ENCODE measurements around the gene CCL26. TPM values are rescaled to one million over a fixed set of nuclear protein-coding genes. Genes with fewer than 3 reads are reported as not detected.
"Not testable (repeated sequence)": the region's sequence is repeated elsewhere in the genome, so short reads cannot be mapped to it uniquely, and the experiment has no call there.

CCL26 gene
- total RNA-seq, 1 donor from 2014 or later: 0.89 TPM

DNA sequence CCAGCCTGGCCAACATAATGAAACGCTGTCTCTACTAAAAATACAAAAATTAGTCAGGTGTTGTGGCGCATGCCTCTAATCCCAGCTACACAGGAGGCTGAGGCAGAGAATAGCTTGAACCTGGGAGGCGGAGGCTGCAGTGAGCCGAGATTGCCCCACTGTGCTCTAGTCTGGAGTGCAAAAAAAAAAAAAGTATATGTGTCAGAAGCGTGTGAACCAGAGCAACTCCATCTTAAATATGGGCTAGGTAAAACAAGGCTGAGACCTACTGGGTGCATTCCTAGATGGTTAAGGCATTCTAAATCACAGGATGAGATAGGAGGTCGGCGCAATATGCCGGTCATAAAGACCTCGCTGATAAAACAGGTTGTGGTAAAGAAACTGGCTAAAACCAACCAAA, 35.4 kb upstream of the CCL26 start:
- Mint-ChIP-seq H3K9me3 (peaks cover 18% of the 10 kb centered on the region), H3K4me1 (ENCODE audit: low read depth) (no peaks in the 10 kb centered on the region), H3K27ac (no peak overlapping the region), H3K36me3 (ENCODE audit: low read depth) (no peaks in the 10 kb centered on the region), H3K27me3 (ENCODE audit: low read depth) (peaks cover 2% of the 10 kb centered on the region), H3K4me3 (ENCODE audit: low read depth) (no peak overlapping the region)
- DNase-seq (ENCODE audit: low spot score): no peak
- intact Hi-C loops (cut with micrococcal nuclease): no loop called here

DNA sequence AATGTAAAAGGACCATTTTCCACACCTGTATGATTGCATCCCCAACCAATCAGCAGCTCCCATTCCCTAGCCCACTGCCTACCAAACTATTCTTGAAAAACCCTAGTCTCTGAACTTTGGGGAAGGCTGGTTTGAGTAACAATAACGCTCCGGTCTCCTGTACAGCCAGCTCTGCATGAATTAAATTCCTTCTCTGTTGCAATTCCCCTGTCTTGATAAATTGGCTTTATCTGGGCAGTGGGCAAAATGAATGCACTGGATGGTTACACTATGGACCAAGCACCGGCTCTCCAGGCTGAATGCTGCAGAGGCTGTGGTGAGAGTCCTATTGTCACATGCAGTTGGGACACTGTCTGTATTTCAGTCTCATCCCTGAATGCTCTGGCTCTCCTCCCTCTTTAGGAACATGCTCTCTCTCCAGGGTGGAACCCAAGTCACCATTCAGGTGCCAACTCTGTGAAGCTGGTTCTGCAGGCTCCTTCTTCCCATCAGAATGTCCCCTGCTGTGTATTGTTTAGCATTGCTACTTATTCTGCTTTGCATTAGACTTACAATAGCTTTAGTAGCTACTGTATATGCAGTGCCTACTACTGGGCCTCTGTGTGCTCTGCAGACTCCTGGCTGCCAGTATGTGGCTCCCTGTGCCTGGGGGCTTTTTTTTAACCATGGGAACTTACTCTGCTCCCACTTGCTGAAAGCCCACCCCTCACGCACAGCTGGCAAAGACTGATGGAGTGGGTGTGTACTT, 34.7 kb upstream of the CCL26 start:
- Mint-ChIP-seq H3K27ac (no peak overlapping the region), H3K9me3 (peaks cover 18% of the 10 kb centered on the region), H3K27me3 (ENCODE audit: low read depth) (peaks cover 1% of the 10 kb centered on the region), H3K4me1 (ENCODE audit: low read depth) (no peaks in the 10 kb centered on the region), H3K4me3 (ENCODE audit: low read depth) (no peak overlapping the region), H3K36me3 (ENCODE audit: low read depth) (no peaks in the 10 kb centered on the region)
- DNase-seq (ENCODE audit: low spot score): no peak
- intact Hi-C loops (cut with micrococcal nuclease): no loop called here

DNA sequence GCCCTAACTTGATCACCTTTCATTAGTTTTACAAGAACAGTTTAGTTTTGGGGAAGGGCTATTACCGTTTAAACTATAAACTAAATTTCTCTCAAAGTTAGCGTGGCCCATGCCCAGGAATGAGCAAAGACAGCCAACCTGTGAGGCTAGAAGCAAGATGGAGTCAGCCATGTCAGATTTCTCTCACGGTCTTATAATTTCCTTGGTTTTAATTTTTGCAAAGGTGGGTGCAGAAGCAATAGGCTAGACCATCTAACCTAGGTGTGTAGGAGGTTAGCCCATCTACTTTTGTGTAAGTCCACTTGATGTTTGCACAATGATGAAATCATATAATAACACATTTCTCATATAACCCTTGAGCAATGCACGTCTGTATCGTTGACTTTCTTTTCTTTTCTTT, 32.7 kb upstream of the CCL26 start:
- H3K27me3 Mint-ChIP-seq (ENCODE audit: low read depth): peaks cover 1% of the 10 kb centered on the region
- H3K4me1 Mint-ChIP-seq (ENCODE audit: low read depth): no peaks in the 10 kb centered on the region
- no peaks in the 10 kb centered on the region for H3K36me3 Mint-ChIP-seq (ENCODE audit: low read depth)
- DNase-seq (ENCODE audit: low spot score): no peak
- no peak overlapping the region for H3K4me3 Mint-ChIP-seq (ENCODE audit: low read depth)
- H3K27ac Mint-ChIP-seq: no peak overlapping the region
- peaks cover 18% of the 10 kb centered on the region for H3K9me3 Mint-ChIP-seq
- intact Hi-C loops (cut with micrococcal nuclease): no loop called here

DNA sequence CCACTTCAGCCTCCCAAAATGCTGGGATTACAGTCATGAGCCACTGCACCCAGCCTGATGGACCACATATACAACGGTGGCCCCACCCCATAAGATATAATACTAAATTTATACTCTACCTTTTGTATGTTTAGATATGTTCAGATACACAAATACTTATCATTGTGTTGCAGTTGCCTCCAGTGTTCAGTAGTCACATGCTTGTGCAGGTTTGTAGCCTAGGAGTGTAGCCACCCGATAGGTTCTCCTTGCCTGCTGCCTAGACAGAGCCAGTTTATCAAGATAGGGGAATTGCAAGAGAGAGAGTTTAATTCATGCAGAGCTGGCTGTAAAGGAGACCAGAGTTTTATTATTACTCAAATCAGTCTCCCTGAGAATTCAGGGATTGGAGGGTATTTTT, 32.0 kb upstream of the CCL26 start:
- Mint-ChIP-seq H3K9me3 (peaks cover 18% of the 10 kb centered on the region), H3K27me3 (ENCODE audit: low read depth) (peaks cover 1% of the 10 kb centered on the region), H3K36me3 (ENCODE audit: low read depth) (no peaks in the 10 kb centered on the region), H3K27ac (no peak overlapping the region), H3K4me3 (ENCODE audit: low read depth) (no peak overlapping the region), H3K4me1 (ENCODE audit: low read depth) (no peaks in the 10 kb centered on the region)
- intact Hi-C loops (cut with micrococcal nuclease): no loop called here
- DNase-seq (ENCODE audit: low spot score): no peak

DNA sequence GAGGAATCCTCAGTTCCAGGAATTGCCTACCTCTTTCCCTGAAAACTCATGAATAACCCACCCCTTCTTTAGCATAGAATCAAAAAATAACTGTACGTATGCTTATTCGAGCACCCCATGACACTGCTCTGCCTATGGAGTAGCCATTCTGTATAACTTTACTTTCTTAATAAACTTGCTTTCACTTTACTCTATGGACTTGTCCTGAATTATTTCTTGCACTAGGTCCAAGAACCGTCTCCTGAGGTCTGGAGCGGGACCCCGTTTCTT, 30.5 kb upstream of the CCL26 start:
- H3K27me3 Mint-ChIP-seq (ENCODE audit: low read depth): peaks cover 1% of the 10 kb centered on the region
- no peaks in the 10 kb centered on the region for H3K4me1 Mint-ChIP-seq (ENCODE audit: low read depth)
- no peak overlapping the region for H3K4me3 Mint-ChIP-seq (ENCODE audit: low read depth)
- H3K36me3 Mint-ChIP-seq (ENCODE audit: low read depth): no peaks in the 10 kb centered on the region
- no peak overlapping the region for H3K27ac Mint-ChIP-seq
- intact Hi-C loops (cut with micrococcal nuclease): no loop called here
- DNase-seq (ENCODE audit: low spot score): no peak
- H3K9me3 Mint-ChIP-seq: peaks cover 12% of the 10 kb centered on the region

GRCh38 chr7:75798770-75799169, 26.8 kb upstream of the CCL26 start:
- peaks cover 5% of the 10 kb centered on the region for H3K27me3 Mint-ChIP-seq (ENCODE audit: low read depth)
- no peak for DNase-seq (ENCODE audit: low spot score)
- no peak overlapping the region for H3K4me3 Mint-ChIP-seq (ENCODE audit: low read depth)
- no peaks in the 10 kb centered on the region for H3K9me3 Mint-ChIP-seq
- intact Hi-C loops (cut with micrococcal nuclease): no loop called here
- H3K27ac Mint-ChIP-seq: no peak overlapping the region
- H3K36me3 Mint-ChIP-seq (ENCODE audit: low read depth): no peaks in the 10 kb centered on the region
- H3K4me1 Mint-ChIP-seq (ENCODE audit: low read depth): no peaks in the 10 kb centered on the region

- Mint-ChIP-seq H3K4me3 (ENCODE audit: low read depth) (no peak overlapping the region), H3K9me3 (no peaks in the 10 kb centered on the region), H3K27me3 (ENCODE audit: low read depth) (peaks cover 3% of the 10 kb centered on the region), H3K36me3 (ENCODE audit: low read depth) (no peaks in the 10 kb centered on the region), H3K4me1 (ENCODE audit: low read depth) (no peaks in the 10 kb centered on the region), H3K27ac (no peak overlapping the region)
- intact Hi-C loops (cut with micrococcal nuclease): no loop called here
- DNase-seq (ENCODE audit: low spot score): no peak
These were observed 24.4 kb upstream of the CCL26 start for GRCh38 chr7:75796420-75796819.

DNA sequence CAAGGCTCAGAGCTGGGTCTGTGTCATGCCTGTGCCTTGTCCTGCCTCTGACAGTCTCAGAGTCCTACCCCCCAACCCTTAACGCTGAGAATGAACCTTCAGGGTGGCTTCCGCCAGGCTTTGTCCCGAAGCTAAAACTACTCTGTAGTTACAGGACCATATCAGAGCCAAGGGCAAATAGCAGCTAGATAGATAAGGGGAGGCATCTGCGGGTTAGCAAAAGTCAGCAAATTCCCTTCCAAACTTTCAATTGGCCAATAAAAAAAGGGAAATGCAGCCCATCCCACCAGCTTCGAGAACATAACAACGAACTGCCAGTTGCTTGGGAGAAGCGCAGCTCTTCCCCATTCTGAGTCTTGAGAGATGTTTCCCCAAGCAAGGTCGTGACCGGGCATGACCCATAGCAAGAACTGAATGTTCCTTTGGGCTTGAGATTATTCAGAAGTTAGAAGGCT, 23.8 kb upstream of the CCL26 start:
- intact Hi-C loops (cut with micrococcal nuclease): no loop called here

DNA sequence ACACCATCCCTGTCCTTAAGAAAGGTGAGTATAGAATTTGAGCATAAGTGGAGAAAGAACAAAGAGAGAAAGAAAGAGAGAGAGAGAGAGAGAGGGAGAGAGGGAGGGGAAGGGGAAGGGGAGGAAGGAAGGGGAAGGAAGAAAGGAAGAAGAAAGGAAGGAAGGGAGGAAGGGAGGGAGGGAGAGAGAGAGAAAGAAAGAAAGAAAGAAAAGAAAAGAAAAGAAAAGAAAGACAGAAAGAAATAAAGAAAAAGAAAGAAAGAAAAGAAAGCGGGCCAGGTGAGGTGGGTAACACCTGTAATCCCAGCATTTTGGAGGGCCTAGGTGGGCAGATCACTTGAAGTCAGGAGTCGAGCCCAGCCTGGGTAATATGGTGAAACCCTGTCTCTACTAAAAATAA, 21.7 kb upstream of the CCL26 start:
- peaks cover 5% of the 10 kb centered on the region for H3K27me3 Mint-ChIP-seq (ENCODE audit: low read depth)
- no peak for DNase-seq (ENCODE audit: low spot score)
- H3K27ac Mint-ChIP-seq: no peak overlapping the region
- no peaks in the 10 kb centered on the region for H3K4me1 Mint-ChIP-seq (ENCODE audit: low read depth)
- no peak overlapping the region for H3K4me3 Mint-ChIP-seq (ENCODE audit: low read depth)
- intact Hi-C loops (cut with micrococcal nuclease): no loop called here
- H3K9me3 Mint-ChIP-seq: no peaks in the 10 kb centered on the region
- H3K36me3 Mint-ChIP-seq (ENCODE audit: low read depth): no peaks in the 10 kb centered on the region

More for the DNA sequence above, 23.8 kb upstream of the CCL26 start:
- H3K36me3 Mint-ChIP-seq (ENCODE audit: low read depth): no peaks in the 10 kb centered on the region
- H3K27ac Mint-ChIP-seq: no peak overlapping the region
- no peaks in the 10 kb centered on the region for H3K4me1 Mint-ChIP-seq (ENCODE audit: low read depth)
- peaks cover 5% of the 10 kb centered on the region for H3K27me3 Mint-ChIP-seq (ENCODE audit: low read depth)
- H3K4me3 Mint-ChIP-seq (ENCODE audit: low read depth): no peak overlapping the region
- no peak for DNase-seq (ENCODE audit: low spot score)
- no peaks in the 10 kb centered on the region for H3K9me3 Mint-ChIP-seq

DNA sequence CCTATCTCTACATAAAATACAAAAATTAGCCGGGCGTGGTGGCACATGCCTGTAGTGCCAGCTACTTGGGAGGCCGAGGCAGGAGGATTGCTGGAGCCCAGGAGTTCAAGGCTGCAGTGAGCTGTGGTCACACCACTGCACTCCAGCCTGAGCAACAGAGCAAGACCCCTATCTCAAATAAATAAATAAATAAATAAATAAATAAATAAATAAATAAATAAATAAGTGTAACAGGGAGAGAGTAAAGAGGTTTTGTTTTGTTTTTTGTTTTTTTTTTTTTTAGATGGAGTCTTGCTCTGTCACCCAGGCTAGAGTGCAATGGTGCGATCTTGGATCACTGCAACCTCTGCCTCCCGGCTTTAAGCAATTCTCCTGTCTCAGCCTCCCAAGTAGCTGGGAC, 20.6 kb upstream of the CCL26 start:
- intact Hi-C loops (cut with micrococcal nuclease); H3K9me3 Mint-ChIP-seq; DNase-seq (ENCODE audit: low spot score); H3K27ac Mint-ChIP-seq; H3K27me3 Mint-ChIP-seq (ENCODE audit: low read depth); H3K36me3 Mint-ChIP-seq (ENCODE audit: low read depth); H3K4me3 Mint-ChIP-seq (ENCODE audit: low read depth); H3K4me1 Mint-ChIP-seq (ENCODE audit: low read depth): not testable (repeated sequence)

DNA sequence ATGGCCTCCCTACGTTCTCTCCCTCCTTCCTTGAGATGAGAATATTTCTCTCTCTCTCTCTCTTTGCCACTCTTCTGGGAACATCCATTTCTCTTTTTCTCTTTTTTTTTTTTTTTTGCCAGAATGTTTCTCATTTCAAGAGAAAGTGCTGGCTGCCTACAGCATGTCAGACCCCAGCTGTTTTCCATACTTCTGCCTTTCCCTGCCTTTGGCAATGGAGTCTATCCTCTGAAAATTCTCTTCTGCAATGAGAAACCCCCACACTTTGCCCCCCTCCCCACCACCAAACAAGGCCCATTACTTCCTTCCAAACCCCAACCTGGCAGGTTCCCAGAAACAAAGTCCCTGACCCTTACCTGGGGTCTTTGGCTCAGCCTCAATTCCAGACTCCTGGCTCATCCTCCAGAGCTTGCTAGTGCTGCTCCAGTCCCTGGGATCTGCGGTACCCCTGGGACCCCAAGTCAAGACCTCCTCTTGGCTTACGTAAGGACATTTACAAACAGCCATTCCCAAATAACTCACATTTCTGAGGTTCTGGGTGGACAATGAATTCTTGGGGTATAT, 17.4 kb upstream of the CCL26 start:
- intact Hi-C loops (cut with micrococcal nuclease): no loop called here
- H3K27ac Mint-ChIP-seq: no peak overlapping the region

GRCh38 chr7:75788154-75788847, 16.3 kb upstream of the CCL26 start:
- H3K27me3 Mint-ChIP-seq (ENCODE audit: low read depth); DNase-seq (ENCODE audit: low spot score); H3K9me3 Mint-ChIP-seq; intact Hi-C loops (cut with micrococcal nuclease); H3K27ac Mint-ChIP-seq; H3K36me3 Mint-ChIP-seq (ENCODE audit: low read depth); H3K4me1 Mint-ChIP-seq (ENCODE audit: low read depth); H3K4me3 Mint-ChIP-seq (ENCODE audit: low read depth): not testable (repeated sequence)

More for the DNA sequence above, 17.4 kb upstream of the CCL26 start:
- DNase-seq (ENCODE audit: low spot score): no peak
- H3K36me3 Mint-ChIP-seq (ENCODE audit: low read depth): no peaks in the 10 kb centered on the region
- H3K27me3 Mint-ChIP-seq (ENCODE audit: low read depth): peaks cover 2% of the 10 kb centered on the region
- H3K9me3 Mint-ChIP-seq: no peaks in the 10 kb centered on the region
- H3K4me3 Mint-ChIP-seq (ENCODE audit: low read depth): no peak overlapping the region
- H3K4me1 Mint-ChIP-seq (ENCODE audit: low read depth): no peaks in the 10 kb centered on the region

- H3K27ac Mint-ChIP-seq; DNase-seq (ENCODE audit: low spot score); H3K9me3 Mint-ChIP-seq; H3K36me3 Mint-ChIP-seq (ENCODE audit: low read depth); H3K4me3 Mint-ChIP-seq (ENCODE audit: low read depth); intact Hi-C loops (cut with micrococcal nuclease): not testable (repeated sequence)
- H3K27me3 Mint-ChIP-seq (ENCODE audit: low read depth): peaks cover 21% of the 10 kb centered on the region
- peaks cover 18% of the 10 kb centered on the region for H3K4me1 Mint-ChIP-seq (ENCODE audit: low read depth)
These were observed 11.0 kb upstream of the CCL26 start for GRCh38 chr7:75783058-75783457.

Measured in activated T-helper 2 cell treated with anti-CD3 and anti-CD28 coated beads, Interferon-gamma antibody, Interleukin-2, Interleukin-4, amounts not matched to agents 10 μg/mL and 5 μg/mL and 100 μg/mL, durations not matched to agents 14 hours and 24 hours and 36 hours (primary cell).